ENCODE data around the gene GRIK1.

DNA sequence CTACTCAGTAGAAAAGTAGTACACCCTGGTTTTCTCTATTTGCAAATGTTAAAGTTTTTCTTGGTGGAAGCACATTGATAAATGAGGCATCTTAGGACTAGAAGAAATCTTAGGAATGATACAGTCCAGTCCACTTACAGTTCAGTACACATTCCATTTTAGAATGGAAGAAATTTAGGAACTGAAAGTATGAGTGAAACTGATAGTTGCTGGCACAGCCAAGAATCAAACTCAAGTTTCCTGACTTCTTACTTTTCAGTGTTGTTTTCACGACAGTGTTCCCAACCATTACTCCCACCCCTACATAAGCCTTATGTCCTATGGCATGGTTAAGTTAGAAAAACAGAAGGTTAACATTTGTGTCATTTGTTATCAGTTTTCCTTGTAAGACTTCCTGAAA, 382.6 kb downstream of the GRIK1 start:
- TF ChIP-seq, protein P1, sequence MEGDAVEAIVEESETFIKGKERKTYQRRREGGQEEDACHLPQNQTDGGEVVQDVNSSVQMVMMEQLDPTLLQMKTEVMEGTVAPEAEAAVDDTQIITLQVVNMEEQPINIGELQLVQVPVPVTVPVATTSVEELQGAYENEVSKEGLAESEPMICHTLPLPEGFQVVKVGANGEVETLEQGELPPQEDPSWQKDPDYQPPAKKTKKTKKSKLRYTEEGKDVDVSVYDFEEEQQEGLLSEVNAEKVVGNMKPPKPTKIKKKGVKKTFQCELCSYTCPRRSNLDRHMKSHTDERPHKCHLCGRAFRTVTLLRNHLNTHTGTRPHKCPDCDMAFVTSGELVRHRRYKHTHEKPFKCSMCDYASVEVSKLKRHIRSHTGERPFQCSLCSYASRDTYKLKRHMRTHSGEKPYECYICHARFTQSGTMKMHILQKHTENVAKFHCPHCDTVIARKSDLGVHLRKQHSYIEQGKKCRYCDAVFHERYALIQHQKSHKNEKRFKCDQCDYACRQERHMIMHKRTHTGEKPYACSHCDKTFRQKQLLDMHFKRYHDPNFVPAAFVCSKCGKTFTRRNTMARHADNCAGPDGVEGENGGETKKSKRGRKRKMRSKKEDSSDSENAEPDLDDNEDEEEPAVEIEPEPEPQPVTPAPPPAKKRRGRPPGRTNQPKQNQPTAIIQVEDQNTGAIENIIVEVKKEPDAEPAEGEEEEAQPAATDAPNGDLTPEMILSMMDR (IDR thresholded peaks at IDR 0.05): no peak
- no peak for TF ChIP-seq POLR2AphosphoS5 (IDR thresholded peaks at IDR 0.05)

Measured in suprapubic skin (tissue), 3 donors.